ENCODE data around the gene SLCO2A1.
A peak's percentile ranks its signal among the peaks of the same experiment; 100 is the strongest.

The SLCO2A1 gene

GRCh38 chr3:133928903-133929607 is 100.7 kb downstream of the SLCO2A1 start:
- Histone ChIP-seq H3K9ac (ENCODE audit: low read length) (no peak overlapping the region), H3K4me3 (ENCODE audit: low read depth, low read length) (no peak overlapping the region), H3K27me3 (ENCODE audit: control insufficient read depth, insufficient read depth, low read length) (peaks cover 36% of the 10 kb centered on the region), H3K4me1 (ENCODE audit: control insufficient read depth, insufficient read depth, low read length) (peaks cover 13% of the 10 kb centered on the region), H3K9me3 (ENCODE audit: control insufficient read depth, insufficient read depth, low read depth, low read length) (no peaks in the 10 kb centered on the region), H3K36me3 (ENCODE audit: control insufficient read depth, insufficient read depth, low read length) (no peaks in the 10 kb centered on the region), H3K27ac (ENCODE audit: low read depth, low read length) (no peak overlapping the region)

DNA sequence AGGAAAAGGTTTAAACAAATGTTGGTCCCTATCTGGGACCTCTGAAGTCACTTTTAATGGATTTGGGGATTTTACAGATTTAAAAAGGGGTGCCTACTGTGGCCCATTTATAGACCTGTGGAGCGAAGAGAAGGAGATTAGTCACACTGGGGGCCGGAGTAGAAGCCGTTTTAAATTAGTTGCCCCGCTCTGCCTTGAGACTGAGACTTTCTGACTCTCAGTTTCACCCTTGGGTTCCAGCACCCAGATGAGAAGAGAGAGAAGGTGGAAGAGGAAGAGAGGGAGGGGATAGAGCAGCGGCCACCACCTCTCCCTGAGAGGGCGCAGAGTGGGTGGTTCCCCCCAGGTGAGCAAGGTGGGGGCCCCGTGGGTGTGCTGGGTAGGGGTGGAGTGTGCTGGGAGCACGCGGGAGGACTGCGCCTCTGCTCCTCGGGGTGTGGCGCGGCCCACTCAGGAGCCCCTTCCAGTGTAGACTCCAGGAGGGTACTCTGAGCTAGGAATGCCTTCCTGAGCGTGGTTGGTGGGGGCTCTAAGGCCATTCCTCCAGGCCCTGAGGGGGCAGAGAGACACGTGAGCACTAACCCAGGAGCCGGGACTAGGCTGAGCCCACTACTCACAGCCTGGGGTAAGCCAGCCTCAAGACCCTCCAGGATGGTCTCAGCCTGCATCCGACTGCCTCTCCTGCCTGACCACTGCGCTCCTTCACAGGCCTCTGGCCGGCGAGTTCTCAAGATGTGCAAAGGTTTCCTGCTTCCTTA is 101.4 kb downstream of the SLCO2A1 start:
- no peaks in the 10 kb centered on the region for H3K9me3 ChIP-seq (ENCODE audit: control insufficient read depth, insufficient read depth, low read depth, low read length)
- no peaks in the 10 kb centered on the region for H3K36me3 ChIP-seq (ENCODE audit: control insufficient read depth, insufficient read depth, low read length)
- H3K4me1 ChIP-seq (ENCODE audit: control insufficient read depth, insufficient read depth, low read length): peaks cover 13% of the 10 kb centered on the region
- H3K9ac ChIP-seq (ENCODE audit: low read length): no peak overlapping the region
- peaks cover 36% of the 10 kb centered on the region for H3K27me3 ChIP-seq (ENCODE audit: control insufficient read depth, insufficient read depth, low read length)
- H3K27ac ChIP-seq (ENCODE audit: low read depth, low read length): no peak overlapping the region
- peak overlapping the region; percentile 64 for H3K4me3 ChIP-seq (ENCODE audit: low read depth, low read length)

- H3K9ac ChIP-seq (ENCODE audit: low read length): peak overlapping the region; percentile 12
- H3K4me3 ChIP-seq (ENCODE audit: low read depth, low read length): peak overlapping the region; percentile 64
- no peak overlapping the region for H3K27ac ChIP-seq (ENCODE audit: low read depth, low read length)
- no peaks in the 10 kb centered on the region for H3K36me3 ChIP-seq (ENCODE audit: control insufficient read depth, insufficient read depth, low read length)
- H3K4me1 ChIP-seq (ENCODE audit: control insufficient read depth, insufficient read depth, low read length): peaks cover 13% of the 10 kb centered on the region
- H3K27me3 ChIP-seq (ENCODE audit: control insufficient read depth, insufficient read depth, low read length): peaks cover 36% of the 10 kb centered on the region
- H3K9me3 ChIP-seq (ENCODE audit: control insufficient read depth, insufficient read depth, low read depth, low read length): no peaks in the 10 kb centered on the region
Measured at GRCh38 chr3:133927540-133928066, 102.1 kb downstream of the SLCO2A1 start.

GRCh38 chr3:133926736-133927539 is 102.8 kb downstream of the SLCO2A1 start:
- H3K4me1 ChIP-seq (ENCODE audit: control insufficient read depth, insufficient read depth, low read length): peaks cover 13% of the 10 kb centered on the region
- no peaks in the 10 kb centered on the region for H3K9me3 ChIP-seq (ENCODE audit: control insufficient read depth, insufficient read depth, low read depth, low read length)
- H3K36me3 ChIP-seq (ENCODE audit: control insufficient read depth, insufficient read depth, low read length): no peaks in the 10 kb centered on the region
- H3K4me3 ChIP-seq (ENCODE audit: low read depth, low read length): peak overlapping the region; percentile 64
- H3K27ac ChIP-seq (ENCODE audit: low read depth, low read length): no peak overlapping the region
- peaks cover 36% of the 10 kb centered on the region for H3K27me3 ChIP-seq (ENCODE audit: control insufficient read depth, insufficient read depth, low read length)
- peak overlapping the region; percentile 12 for H3K9ac ChIP-seq (ENCODE audit: low read length)

GRCh38 chr3:133925960-133926735 is 103.6 kb downstream of the SLCO2A1 start:
- peaks cover 13% of the 10 kb centered on the region for H3K4me1 ChIP-seq (ENCODE audit: control insufficient read depth, insufficient read depth, low read length)
- no peak overlapping the region for H3K4me3 ChIP-seq (ENCODE audit: low read depth, low read length)
- H3K9ac ChIP-seq (ENCODE audit: low read length): no peak overlapping the region
- H3K9me3 ChIP-seq (ENCODE audit: control insufficient read depth, insufficient read depth, low read depth, low read length): no peaks in the 10 kb centered on the region
- no peaks in the 10 kb centered on the region for H3K36me3 ChIP-seq (ENCODE audit: control insufficient read depth, insufficient read depth, low read length)
- no peak overlapping the region for H3K27ac ChIP-seq (ENCODE audit: low read depth, low read length)
- peaks cover 36% of the 10 kb centered on the region for H3K27me3 ChIP-seq (ENCODE audit: control insufficient read depth, insufficient read depth, low read length)

- Histone ChIP-seq H3K27ac (ENCODE audit: low read depth, low read length) (no peak overlapping the region), H3K4me3 (ENCODE audit: low read depth, low read length) (no peak overlapping the region), H3K4me1 (ENCODE audit: control insufficient read depth, insufficient read depth, low read length) (peaks cover 13% of the 10 kb centered on the region), H3K9ac (ENCODE audit: low read length) (no peak overlapping the region), H3K9me3 (ENCODE audit: control insufficient read depth, insufficient read depth, low read depth, low read length) (no peaks in the 10 kb centered on the region), H3K36me3 (ENCODE audit: control insufficient read depth, insufficient read depth, low read length) (no peaks in the 10 kb centered on the region), H3K27me3 (ENCODE audit: control insufficient read depth, insufficient read depth, low read length) (peaks cover 30% of the 10 kb centered on the region)
Measured at GRCh38 chr3:133924041-133924440, 105.7 kb downstream of the SLCO2A1 start.

- no peak overlapping the region for H3K4me3 ChIP-seq (ENCODE audit: low read depth, low read length)
- H3K9me3 ChIP-seq (ENCODE audit: control insufficient read depth, insufficient read depth, low read depth, low read length): 0 out of 2 replicates have a peak, but pooled peaks cover 3% of the 10 kb centered on the region
- H3K27ac ChIP-seq (ENCODE audit: low read depth, low read length): no peak overlapping the region
- peaks cover 8% of the 10 kb centered on the region; the same call in 1 of the 2 replicates for H3K27me3 ChIP-seq (ENCODE audit: control insufficient read depth, insufficient read depth, low read length)
- no peak overlapping the region for H3K9ac ChIP-seq (ENCODE audit: low read length)
- H3K4me1 ChIP-seq (ENCODE audit: control insufficient read depth, insufficient read depth, low read length): peaks cover 7% of the 10 kb centered on the region; the same call in 1 of the 2 replicates
- no peaks in the 10 kb centered on the region for H3K36me3 ChIP-seq (ENCODE audit: control insufficient read depth, insufficient read depth, low read length)
Measured at GRCh38 chr3:133921592-133921991, 108.1 kb downstream of the SLCO2A1 start.

DNA sequence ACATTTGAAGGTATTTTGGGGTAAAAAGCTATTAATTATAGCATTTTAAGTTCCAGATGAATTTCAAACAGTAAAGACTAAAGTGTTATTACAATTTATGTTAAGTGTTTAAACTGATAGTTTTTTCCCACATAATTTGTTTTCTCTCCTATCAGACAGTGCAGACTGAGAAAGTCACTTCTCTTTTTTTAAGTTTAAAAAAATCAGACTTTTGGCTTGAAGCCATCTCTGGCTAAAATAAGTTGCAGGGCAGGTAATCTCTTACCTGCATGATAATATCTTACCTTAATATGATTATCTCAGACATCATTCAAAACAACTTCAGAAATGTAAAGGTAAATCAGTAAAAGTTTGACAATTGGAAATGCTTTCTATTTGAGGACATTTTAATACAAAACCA is 112.6 kb downstream of the SLCO2A1 start:
- H3K9ac ChIP-seq (ENCODE audit: low read length): no peak overlapping the region
- no peak overlapping the region for H3K27ac ChIP-seq (ENCODE audit: low read depth, low read length)
- no peaks in the 10 kb centered on the region for H3K36me3 ChIP-seq (ENCODE audit: control insufficient read depth, insufficient read depth, low read length)
- H3K27me3 ChIP-seq (ENCODE audit: control insufficient read depth, insufficient read depth, low read length): no peaks in the 10 kb centered on the region
- no peak overlapping the region for H3K4me3 ChIP-seq (ENCODE audit: low read depth, low read length)
- H3K4me1 ChIP-seq (ENCODE audit: control insufficient read depth, insufficient read depth, low read length): no peaks in the 10 kb centered on the region
- H3K9me3 ChIP-seq (ENCODE audit: control insufficient read depth, insufficient read depth, low read depth, low read length): 0 out of 2 replicates have a peak, but pooled peaks cover 3% of the 10 kb centered on the region

- Histone ChIP-seq H3K4me1 (ENCODE audit: control insufficient read depth, insufficient read depth, low read length) (no peaks in the 10 kb centered on the region), H3K9ac (ENCODE audit: low read length) (no peak overlapping the region), H3K36me3 (ENCODE audit: control insufficient read depth, insufficient read depth, low read length) (no peaks in the 10 kb centered on the region), H3K9me3 (ENCODE audit: control insufficient read depth, insufficient read depth, low read depth, low read length) (0 out of 2 replicates have a peak, but pooled peaks cover 3% of the 10 kb centered on the region), H3K27ac (ENCODE audit: low read depth, low read length) (no peak overlapping the region), H3K4me3 (ENCODE audit: low read depth, low read length) (no peak overlapping the region), H3K27me3 (ENCODE audit: control insufficient read depth, insufficient read depth, low read length) (no peaks in the 10 kb centered on the region)
Measured at GRCh38 chr3:133915685-133916658, 113.8 kb downstream of the SLCO2A1 start.

All from HUES6 (cell line).